SK-N-SH (cell line): ENCODE data around the gene KRTAP5-2. TPM values are rescaled to one million over a fixed set of nuclear protein-coding genes. Genes with fewer than 3 reads are reported as not detected.

ENCODE experiments used
- CTCF ChIA-PET: fragments of 300-600, 350-600 bp; formaldehyde crosslinking; extraction: SDS; loops from one replicate; lab custom pipeline; 2021; lab: Yijun Ruan, JAX
- POLR2A ChIA-PET: fragments of 350-600 bp; sonication (Branson Sonifier 250); formaldehyde crosslinking; extraction: SDS; loops from one replicate; lab custom pipeline; 2020; ENCODE audit warnings: antibody characterized with exemption, inconsistent platforms; lab: Yijun Ruan, JAX
- DNase-seq: peaks from one replicate; pipeline ENCODE4 v3.0.0; 2012
- H2AFZ ChIP-seq: fragments of 200-600 bp; sonication (generic); 2 replicates; pipeline ENCODE4 v1.8.1; 2016; ENCODE audit warnings: antibody characterized with exemption, mild to moderate bottlenecking, low read depth
- H3F3A ChIP-seq: fragments of 200-600 bp; sonication (generic); replicated peaks from 2 replicates; pipeline ENCODE3; 2016; ENCODE audit warnings: antibody characterized with exemption, mild to moderate bottlenecking; ENCODE audit not compliant: insufficient read depth
- H3K27ac ChIP-seq, 2 experiments: fragments of 200-500 bp in 1 of 2; fragments of 200-600 bp in 1 of 2; sonication (Bioruptor generic) in 1 of 2; sonication (generic), shearing (Covaris generic) in 1 of 2; 2 replicates each; pipeline versions ENCODE4 v1.5.1 to v1.6.1; 2014 to 2016; ENCODE audit warnings: low read depth in 2 of 2, inconsistent platforms in 1 of 2, low read length in 1 of 2, mild to moderate bottlenecking in 1 of 2, mixed read lengths in 1 of 2
- H3K27me3 ChIP-seq: fragments of 200-600 bp; sonication (generic), shearing (Covaris generic); 2 replicates; pipeline ENCODE4 v1.6.1; 2016; ENCODE audit warnings: mixed run types; ENCODE audit not compliant: insufficient read depth
- H3K36me3 ChIP-seq, 2 experiments: fragments of 200-500 bp in 1 of 2; fragments of 200-600 bp in 1 of 2; sonication (Bioruptor generic) in 1 of 2; sonication (generic) in 1 of 2; replicated peaks in 1 of 2; 2 replicates each; pipeline versions ENCODE3 to v1.5.1; 2014 to 2016; ENCODE audit warnings: low read length in 1 of 2, mild to moderate bottlenecking in 1 of 2; ENCODE audit not compliant: insufficient read depth in 2 of 2, control insufficient read depth in 1 of 2
- H3K4me1 ChIP-seq, 2 experiments: fragments of 200-500 bp in 1 of 2; fragments of 200-600 bp in 1 of 2; sonication (Bioruptor generic) in 1 of 2; sonication (generic), shearing (Covaris generic) in 1 of 2; 2 replicates each; pipeline versions ENCODE4 v1.5.1 to v1.6.1; 2014 to 2016; ENCODE audit warnings: low read depth in 1 of 2, low read length in 1 of 2, mixed run types in 1 of 2; ENCODE audit not compliant: insufficient read depth in 2 of 2, control insufficient read depth in 1 of 2
- H3K4me2 ChIP-seq: fragments of 200-600 bp; sonication (generic), shearing (Covaris generic); 2 replicates; pipeline ENCODE4 v1.6.1; 2017; ENCODE audit warnings: mixed run types
- H3K4me3 ChIP-seq, 2 experiments: fragments of 200-500 bp in 1 of 2; fragments of 200-600 bp in 1 of 2; sonication (Bioruptor generic) in 1 of 2; sonication (generic), shearing (Covaris generic) in 1 of 2; 2 replicates each; pipeline versions ENCODE4 v1.5.1 to v1.8.1; 2014 to 2016; ENCODE audit warnings: low read depth in 2 of 2, inconsistent platforms in 1 of 2, low read length in 1 of 2, mild to moderate bottlenecking in 1 of 2, mixed read lengths in 1 of 2, moderate library complexity in 1 of 2
- H3K79me2 ChIP-seq: fragments of 200-600 bp; sonication (generic); 2 replicates; pipeline ENCODE4 v1.8.1; 2017; ENCODE audit warnings: mild to moderate bottlenecking; ENCODE audit not compliant: insufficient read depth
- H3K9ac ChIP-seq: fragments of 200-600 bp; sonication (generic); 2 replicates; pipeline ENCODE4 v1.6.1; 2017; ENCODE audit warnings: mixed run types
- H3K9me2 ChIP-seq: fragments of 200-600 bp; sonication (generic); 2 replicates; pipeline ENCODE4 v1.6.1; 2017; ENCODE audit warnings: mixed run types
- H3K9me3 ChIP-seq: fragments of 200-600 bp; sonication (generic); 2 replicates; pipeline ENCODE4 v1.6.1; 2017; ENCODE audit warnings: mixed run types, mild to moderate bottlenecking, moderate library complexity
- H4K20me1 ChIP-seq: fragments of 200-600 bp; sonication (generic); 2 replicates; pipeline ENCODE4 v1.6.1; 2017; ENCODE audit warnings: mild to moderate bottlenecking, mixed run types; ENCODE audit not compliant: insufficient read depth
- CHD2 ChIP-seq: fragments of 150-350 bp; IDR thresholded peaks from 2 replicates; pipeline ENCODE4 v1.6.1; 2018; ENCODE audit warnings: low read length; ENCODE audit not compliant: partially characterized antibody
- CTCF ChIP-seq: fragments of 200-600 bp; sonication (generic); IDR thresholded peaks from 2 replicates; pipeline ENCODE4 v1.6.1; 2017; ENCODE audit warnings: antibody characterized with exemption, mild to moderate bottlenecking, moderate library complexity
- EP300 ChIP-seq, 2 experiments: IDR thresholded peaks; 2 replicates each; pipeline versions ENCODE4 v1.4.0 to v1.6.1; 2012; ENCODE audit warnings: borderline replicate concordance in 1 of 2, low read depth in 1 of 2, low read length in 1 of 2
- FOSL2 ChIP-seq: IDR thresholded peaks from 2 replicates; pipeline ENCODE4 v1.4.0; 2012; ENCODE audit warnings: low read depth, mild to moderate bottlenecking, moderate library complexity, borderline replicate concordance
- FOXM1 ChIP-seq: IDR thresholded peaks from 2 replicates; pipeline ENCODE4 v1.4.0; 2012; ENCODE audit warnings: low read depth, mild to moderate bottlenecking
- GATA2 ChIP-seq: sonication (generic); formaldehyde crosslinking; IDR thresholded peaks from 2 replicates; pipeline ENCODE4 v1.5.0; 2020; ENCODE audit warnings: mild to moderate bottlenecking, missing genetic modification reagents
- IRF3 ChIP-seq: fragments of 150-350 bp; IDR thresholded peaks from 2 replicates; pipeline ENCODE4 v1.6.1; 2016; ENCODE audit warnings: mild to moderate bottlenecking, low read depth, low read length
- JUND ChIP-seq: IDR thresholded peaks from 2 replicates; pipeline ENCODE4 v1.4.0; 2012
- MEF2A ChIP-seq: IDR thresholded peaks from 2 replicates; pipeline ENCODE4 v1.4.0; 2012; ENCODE audit warnings: low read depth, borderline replicate concordance
- PBX3 ChIP-seq: IDR thresholded peaks from 2 replicates; pipeline ENCODE4; 2012
- POLR2AphosphoS5 ChIP-seq: IDR thresholded peaks from 2 replicates; pipeline ENCODE4 v1.6.1; 2012; ENCODE audit warnings: low read depth, low read length
- RCOR1 ChIP-seq: fragments of 150-350 bp; IDR thresholded peaks from 2 replicates; pipeline ENCODE4 v1.6.1; 2017; ENCODE audit warnings: antibody characterized with exemption, low read length
- REST ChIP-seq: IDR thresholded peaks from 2 replicates; pipeline ENCODE4 v1.6.1; 2012; ENCODE audit warnings: mild to moderate bottlenecking, low read depth, low read length, moderate library complexity
- RFX5 ChIP-seq: IDR thresholded peaks from 2 replicates; pipeline ENCODE4 v1.6.1; 2012; ENCODE audit warnings: mild to moderate bottlenecking, improper control_type of control experiment, low read length
- SIN3A ChIP-seq: IDR thresholded peaks from 2 replicates; pipeline ENCODE4 v1.6.1; 2012; ENCODE audit warnings: low read depth, mild to moderate bottlenecking, low read length, moderate library complexity, borderline replicate concordance
- TEAD4 ChIP-seq: IDR thresholded peaks from 2 replicates; pipeline ENCODE4 v1.4.0; 2012; ENCODE audit warnings: mild to moderate bottlenecking, borderline replicate concordance; ENCODE audit not compliant: insufficient read depth
- USF2 ChIP-seq: fragments of 150-350 bp; IDR thresholded peaks from 2 replicates; pipeline ENCODE4 v1.6.1; 2017; ENCODE audit warnings: antibody characterized with exemption, low read length, low read depth, borderline replicate concordance
- ZBTB33 ChIP-seq: IDR thresholded peaks from 2 replicates; pipeline ENCODE4 v1.4.0; 2012; ENCODE audit warnings: low read depth, borderline replicate concordance
- WGBS: methylation state at CpG from one replicate; pipeline ENCODE4 v1.1.6; 2017; ENCODE audit warnings: low lambda C conversion rate; 5-methylcytosine and 5-hydroxymethylcytosine counted together
- polyA plus RNA-seq, 3 experiments: library from polyadenylated mRNA; depleted of rRNA; stranded (reverse); fragments of >200 nt; gene quantifications; 2 replicates each; pipeline ENCODE4 v1.2.3, GENCODE V29; 2012

KRTAP5-2 gene
- polyA plus RNA-seq, 1 of the 3 experiments (the other 2 are of a cell fraction), result not detected

GRCh38 chr11:1554981-1555712, 42.9 kb downstream of the KRTAP5-2 start:
- no peak for DNase-seq
- Histone ChIP-seq H3K27me3 (no peaks in the 10 kb centered on the region), H3F3A (no peaks in the 10 kb centered on the region), H3K27ac (no peak overlapping the region), H3K9ac (no peak overlapping the region), H3K4me1 (peaks cover 0 to 12% of the 10 kb centered on the region in 2 experiments; a peak in 2 of 4 replicates), H2AFZ (no peak overlapping the region), H3K9me3 (no peaks in the 10 kb centered on the region), H3K9me2 (no peaks in the 10 kb centered on the region), H3K79me2 (no peaks in the 10 kb centered on the region), H3K36me3 (no peaks in the 10 kb centered on the region), H3K4me3 (no peak overlapping the region), H3K4me2 (no peak overlapping the region), H4K20me1 (no peaks in the 10 kb centered on the region)
- WGBS, result 91% methylated on average over 3 of the region's 13 CpGs
- TF ChIP-seq IRF3, result no peak
- TF ChIP-seq CTCF, result no peak
- no peak for TF ChIP-seq RCOR1
- TF ChIP-seq JUND, result no peak
- TF ChIP-seq ZBTB33, result no peak
- TF ChIP-seq GATA2 (CRISPR knock-in tag), result no peak
- TF ChIP-seq TEAD4, result no peak
- TF ChIP-seq SIN3A, result no peak
- no peak for TF ChIP-seq POLR2AphosphoS5
- no peak for TF ChIP-seq RFX5
- no peak for TF ChIP-seq EP300 (IDR thresholded peaks at IDR 0.05; ENCODE audit: borderline replicate concordance in 1 of 2, low read depth in 1 of 2, low read length in 1 of 2)
- TF ChIP-seq PBX3, result no peak
- no peak for TF ChIP-seq USF2
- TF ChIP-seq FOXM1, result no peak
- TF ChIP-seq CHD2, result no peak
- TF ChIP-seq FOSL2, result no peak
- no peak for TF ChIP-seq MEF2A
- TF ChIP-seq REST, result no peak
- ChIA-PET POLR2A (no interaction called here), CTCF (interaction anchor here (0.6 to 3.2 kb wide), 6 partner anchors 9 to 77 kb away, joined by 3 to 18 read pairs (median 9); no protein-coding TSS in a partner anchor)
